PFSK-1 (cell line): ENCODE results near the gene CTIF.

Source experiments
- FOXP2 ChIP-seq: optimal IDR thresholded peaks from 2 replicates; pipeline ENCODE3; 2011; ENCODE audit warnings: borderline replicate concordance, control low read depth, inconsistent platforms; ENCODE audit not compliant: insufficient read depth; ENCODE audit errors: extremely low read length, extremely low read depth
- POLR2AphosphoS5 ChIP-seq: IDR thresholded peaks from 2 replicates; pipeline ENCODE4 v1.6.1; 2012; ENCODE audit warnings: low read depth, mild to moderate bottlenecking, control low read depth, low read length, moderate library complexity
- REST ChIP-seq, 2 experiments: IDR thresholded peaks; 2 replicates each; pipeline versions ENCODE4 v1.6.1 to v1.8.0; 2011 to 2012; ENCODE audit warnings: low read depth in 2 of 2, low read length in 2 of 2, control low read depth in 1 of 2, inconsistent platforms in 1 of 2, mild to moderate bottlenecking in 1 of 2, moderate library complexity in 1 of 2; ENCODE audit not compliant: insufficient read depth in 1 of 2
- SIN3A ChIP-seq: IDR thresholded peaks from 2 replicates; pipeline ENCODE4 v1.6.1; 2012; ENCODE audit warnings: mild to moderate bottlenecking, low read length, moderate library complexity, borderline replicate concordance; ENCODE audit not compliant: insufficient read depth
- TAF1 ChIP-seq: IDR thresholded peaks from 2 replicates; pipeline ENCODE4 v1.6.1; 2012; ENCODE audit warnings: low read length, control low read depth, borderline replicate concordance; ENCODE audit not compliant: insufficient read depth

Gene CTIF

GRCh38 chr18:48635806-48636205, 97.0 kb downstream of the CTIF start:
- TF ChIP-seq POLR2AphosphoS5 (no peak), FOXP2 (no peak), REST (IDR thresholded peaks at IDR 0.05; ENCODE audit: insufficient read depth in 1 of 2, low read depth in 2 of 2, low read length in 2 of 2) (no peak), SIN3A (no peak), TAF1 (no peak)

GRCh38 chr18:48636436-48636835, 97.6 kb downstream of the CTIF start:
- TF ChIP-seq FOXP2 (no peak), TAF1 (no peak), SIN3A (no peak), REST (IDR thresholded peaks at IDR 0.05; ENCODE audit: insufficient read depth in 1 of 2, low read depth in 2 of 2, low read length in 2 of 2) (no peak), POLR2AphosphoS5 (no peak)

GRCh38 chr18:48637081-48637990, 98.5 kb downstream of the CTIF start:
- TF ChIP-seq POLR2AphosphoS5, result no peak
- no peak for TF ChIP-seq REST (IDR thresholded peaks at IDR 0.05; ENCODE audit: insufficient read depth in 1 of 2, low read depth in 2 of 2, low read length in 2 of 2)
- TF ChIP-seq FOXP2, result no peak
- TF ChIP-seq TAF1, result no peak
- no peak for TF ChIP-seq SIN3A

GRCh38 chr18:48638451-48638850, 99.6 kb downstream of the CTIF start:
- TF ChIP-seq POLR2AphosphoS5 (no peak), TAF1 (no peak), FOXP2 (no peak), SIN3A (no peak), REST (IDR thresholded peaks at IDR 0.05; ENCODE audit: insufficient read depth in 1 of 2, low read depth in 2 of 2, low read length in 2 of 2) (no peak)
